ENCODE measurements around the gene RAD51B.

The RAD51B gene

DNA sequence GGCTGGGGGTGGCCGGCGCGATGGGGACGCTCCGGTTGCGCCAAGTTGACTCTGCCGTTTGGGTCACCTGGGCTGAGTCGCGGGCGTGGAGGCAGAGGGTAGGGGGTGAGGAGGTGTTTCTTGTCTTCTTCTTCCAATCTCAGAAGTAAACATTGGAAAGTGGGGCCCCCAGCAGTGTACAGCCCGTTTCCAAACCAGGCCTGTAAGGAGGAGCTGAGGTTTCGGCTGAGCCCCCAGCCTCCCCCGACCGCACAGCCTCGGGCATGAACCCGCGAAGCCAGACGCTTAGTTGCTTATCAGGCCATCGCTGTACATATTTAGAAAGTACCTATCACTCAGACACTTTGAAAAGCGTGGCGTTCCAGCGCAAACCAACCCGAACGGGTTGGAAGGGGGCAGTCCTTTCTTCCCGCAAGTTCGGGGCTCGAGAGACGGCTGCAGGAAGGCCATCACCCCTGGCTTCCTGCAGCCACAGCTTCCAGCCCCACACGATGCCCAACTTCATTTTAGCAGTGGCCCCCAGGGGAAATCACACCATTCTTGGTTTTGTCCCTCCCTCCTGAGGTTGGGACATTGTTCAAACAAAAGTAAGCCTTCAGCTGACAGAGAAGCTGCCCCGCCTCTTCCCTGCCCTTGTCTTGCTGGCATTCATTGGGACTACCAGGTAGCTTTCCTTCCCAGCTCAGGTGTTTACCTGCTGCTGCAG lies 809.2 kb downstream of the RAD51B start:
- DNase-seq (ENCODE audit: low read depth in 2 of 2): no peak

DNA sequence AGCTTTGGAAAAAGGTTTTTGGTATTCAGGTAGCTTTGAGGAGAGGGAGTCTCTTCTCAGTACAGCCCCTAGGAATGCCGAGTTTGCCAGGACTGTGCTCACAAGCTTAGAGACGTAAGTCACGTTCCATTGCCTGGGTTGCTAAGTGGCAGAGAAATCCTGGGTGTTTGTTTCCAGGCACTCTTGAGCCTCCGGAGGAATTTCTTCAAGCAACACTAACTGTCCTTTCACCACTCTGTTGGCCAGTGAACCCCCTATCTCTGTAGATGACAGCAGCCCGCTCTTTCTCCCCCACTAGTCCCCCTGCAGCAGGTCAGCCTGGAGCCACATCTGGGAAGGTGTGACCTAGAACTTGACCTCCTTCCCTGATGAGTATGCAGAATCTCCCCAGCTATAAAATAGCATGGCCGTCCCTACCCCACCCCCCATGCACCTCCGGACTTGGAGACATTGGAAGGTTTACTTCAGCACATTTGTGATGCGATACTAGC lies 810.5 kb downstream of the RAD51B start:
- no peak for DNase-seq (ENCODE audit: low read depth in 2 of 2)

DNA sequence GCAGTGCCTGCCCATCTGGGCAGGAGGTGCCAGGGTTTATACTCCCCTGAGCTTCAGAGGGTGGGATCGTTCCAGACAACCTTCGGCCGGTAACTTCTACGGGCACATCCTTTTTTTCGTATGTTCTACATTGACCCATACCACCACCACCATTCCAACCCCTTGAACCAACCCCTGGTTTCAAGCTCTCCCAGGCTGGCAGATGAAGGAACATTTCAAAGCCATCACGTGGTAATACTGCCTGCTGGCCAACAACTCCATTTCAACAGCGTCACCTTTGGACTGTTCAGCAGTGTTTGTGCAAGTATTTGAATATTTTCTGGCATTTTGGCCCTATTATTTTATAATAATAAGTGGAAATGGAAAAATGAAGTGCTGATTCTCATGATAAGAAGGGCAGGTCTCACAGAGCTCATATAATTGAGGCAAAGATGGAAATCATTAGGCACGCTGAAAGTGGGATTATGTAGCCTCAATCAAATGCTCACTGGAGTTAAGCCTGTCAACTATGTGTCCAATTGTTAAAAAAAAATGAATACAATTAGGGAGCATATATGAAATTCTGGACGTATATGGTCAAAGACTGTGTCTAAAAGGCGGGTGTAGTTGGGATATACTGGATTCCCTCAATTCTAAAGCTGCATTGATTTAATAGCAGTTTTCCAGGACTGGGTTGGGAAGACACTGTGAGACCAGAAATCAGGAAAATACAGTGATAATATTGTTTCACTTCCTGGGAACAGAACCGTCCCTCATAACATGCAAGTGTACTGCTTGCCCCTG lies 811.2 kb downstream of the RAD51B start:
- no peak for DNase-seq (ENCODE audit: low read depth in 2 of 2)

DNA sequence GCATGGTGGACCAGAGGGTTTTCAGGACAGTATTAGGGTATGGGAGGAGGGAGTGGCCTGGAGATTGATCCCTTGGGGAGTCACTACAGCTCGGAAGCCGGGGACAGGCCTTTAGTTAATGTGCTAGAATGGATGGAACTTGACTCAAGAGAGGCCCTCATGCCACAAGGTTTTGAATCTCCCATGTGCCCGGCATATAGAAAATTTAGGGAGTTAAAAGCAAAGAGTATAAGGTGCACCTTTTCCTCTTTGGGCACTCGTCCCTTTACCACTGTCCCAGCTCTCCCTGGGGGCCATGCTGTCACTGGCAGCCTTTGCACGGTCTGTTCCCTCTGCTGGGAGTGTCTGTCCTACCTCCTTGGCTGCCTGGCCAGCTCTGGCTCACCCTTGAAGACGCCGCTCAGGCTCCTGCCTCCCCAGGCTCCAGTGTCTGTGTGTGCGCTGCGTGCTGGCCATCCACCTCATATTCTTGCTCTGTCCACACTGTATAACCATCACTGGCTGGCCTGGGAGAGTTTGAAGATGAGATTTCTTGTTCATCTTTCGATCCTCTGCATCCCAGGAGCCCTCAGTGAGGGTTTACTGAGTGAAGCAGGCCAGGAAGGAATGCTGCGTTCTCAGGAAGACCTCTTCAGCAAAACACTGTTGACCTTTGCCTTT lies 811.9 kb downstream of the RAD51B start:
- DNase-seq (ENCODE audit: low read depth in 2 of 2): no peak

DNA sequence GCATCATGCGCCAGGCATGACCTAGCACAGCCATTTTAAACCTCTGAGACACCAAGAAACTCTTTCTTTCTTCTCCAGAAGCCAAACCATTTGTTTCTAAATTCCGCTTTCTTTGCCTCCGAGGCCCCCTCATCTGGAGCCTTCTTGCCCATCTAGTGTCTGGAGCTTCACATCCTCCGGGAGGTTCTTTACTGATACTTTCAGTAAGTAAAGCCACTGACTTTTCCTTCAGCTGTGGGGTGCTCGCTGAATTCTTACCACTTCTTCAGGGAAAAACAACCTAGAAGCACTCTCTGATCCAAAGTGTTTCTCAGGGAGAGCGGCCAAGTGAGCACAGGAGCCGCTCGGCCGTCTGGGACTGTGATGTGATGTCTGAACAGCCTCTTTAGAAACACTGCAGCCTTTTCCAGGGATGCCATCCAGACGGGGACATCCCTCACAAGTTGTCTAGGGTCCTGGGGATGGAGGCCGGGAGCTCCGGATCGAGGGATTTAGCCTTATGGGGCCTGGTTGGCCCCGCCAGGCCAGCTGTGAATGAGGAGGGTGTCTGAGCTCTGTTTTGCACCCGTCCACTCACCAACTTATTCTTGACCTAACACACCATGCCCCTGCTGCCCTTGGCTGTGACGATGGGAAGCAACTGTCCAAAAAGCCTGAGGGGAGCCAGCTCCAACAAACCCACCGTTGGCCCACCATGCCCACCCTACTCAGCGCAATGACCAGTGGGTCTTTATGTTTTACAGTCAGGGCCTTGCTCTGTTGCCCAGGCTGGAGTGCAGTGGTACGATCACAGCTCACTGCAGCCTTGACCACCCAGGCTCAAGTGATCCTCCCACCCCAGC lies 812.7 kb downstream of the RAD51B start:
- no peak for DNase-seq (ENCODE audit: low read depth in 2 of 2)

DNA sequence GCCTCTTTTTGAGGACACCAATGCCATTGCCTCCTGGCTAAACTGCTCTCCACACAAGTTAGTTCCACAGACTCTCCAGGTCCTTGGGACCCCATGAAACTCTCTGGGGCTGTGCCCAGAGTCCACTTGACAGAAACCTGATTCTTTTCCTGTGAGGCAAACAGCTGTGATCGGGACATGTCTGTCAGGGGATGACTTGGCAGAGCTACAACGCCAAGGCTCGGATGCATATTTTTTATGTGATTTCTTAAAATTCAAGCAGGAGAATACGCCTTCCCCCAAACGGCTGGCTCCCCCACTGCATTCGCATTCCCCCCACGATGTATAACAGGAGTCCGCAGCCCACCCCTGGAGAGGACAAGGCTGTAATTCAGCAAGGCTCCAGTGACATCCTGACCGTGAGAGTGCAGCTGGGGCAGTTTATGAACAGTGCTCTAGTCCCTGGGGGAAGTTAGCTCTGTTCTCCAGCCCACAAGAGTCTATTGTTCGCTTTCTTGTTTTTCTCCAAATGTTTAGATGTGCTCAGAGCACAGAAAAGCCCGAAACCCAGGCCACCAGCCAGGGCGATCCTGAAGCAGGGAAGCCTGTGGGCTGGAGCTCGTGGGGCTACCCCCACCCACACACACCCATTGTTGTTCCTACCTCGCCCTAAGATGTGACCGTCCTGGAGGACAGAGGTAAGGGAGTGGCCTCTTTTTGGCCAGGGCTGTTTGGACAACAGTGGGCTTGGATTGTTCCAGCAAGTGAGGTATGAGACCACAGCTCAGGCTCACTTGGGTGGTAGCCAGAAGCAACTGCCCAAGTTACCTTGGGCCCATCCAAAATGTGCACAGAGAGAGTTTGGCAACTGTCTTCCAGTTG lies 813.8 kb downstream of the RAD51B start:
- DNase-seq (ENCODE audit: low read depth in 2 of 2): no peak

DNA sequence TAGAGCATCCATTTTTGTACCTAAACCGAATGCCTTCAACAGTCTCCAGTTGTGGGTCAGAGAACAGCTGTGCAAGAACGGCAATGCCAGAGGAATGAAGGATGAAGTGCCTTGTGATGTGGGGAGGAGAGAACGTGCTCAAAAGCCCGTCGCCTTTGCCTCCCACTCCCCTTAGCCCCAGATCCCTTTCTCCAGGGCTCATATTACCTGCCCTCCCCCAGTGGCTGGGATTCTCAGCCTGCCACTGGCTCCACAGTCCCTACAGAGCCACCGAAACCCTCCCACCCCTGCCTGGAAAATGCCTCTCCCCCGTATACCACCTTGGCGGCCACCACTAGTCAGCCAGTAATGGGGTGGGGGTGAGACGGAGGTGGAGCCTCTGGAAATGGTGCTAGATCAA lies 814.8 kb downstream of the RAD51B start:
- no peak for DNase-seq (ENCODE audit: low read depth in 2 of 2)

DNA sequence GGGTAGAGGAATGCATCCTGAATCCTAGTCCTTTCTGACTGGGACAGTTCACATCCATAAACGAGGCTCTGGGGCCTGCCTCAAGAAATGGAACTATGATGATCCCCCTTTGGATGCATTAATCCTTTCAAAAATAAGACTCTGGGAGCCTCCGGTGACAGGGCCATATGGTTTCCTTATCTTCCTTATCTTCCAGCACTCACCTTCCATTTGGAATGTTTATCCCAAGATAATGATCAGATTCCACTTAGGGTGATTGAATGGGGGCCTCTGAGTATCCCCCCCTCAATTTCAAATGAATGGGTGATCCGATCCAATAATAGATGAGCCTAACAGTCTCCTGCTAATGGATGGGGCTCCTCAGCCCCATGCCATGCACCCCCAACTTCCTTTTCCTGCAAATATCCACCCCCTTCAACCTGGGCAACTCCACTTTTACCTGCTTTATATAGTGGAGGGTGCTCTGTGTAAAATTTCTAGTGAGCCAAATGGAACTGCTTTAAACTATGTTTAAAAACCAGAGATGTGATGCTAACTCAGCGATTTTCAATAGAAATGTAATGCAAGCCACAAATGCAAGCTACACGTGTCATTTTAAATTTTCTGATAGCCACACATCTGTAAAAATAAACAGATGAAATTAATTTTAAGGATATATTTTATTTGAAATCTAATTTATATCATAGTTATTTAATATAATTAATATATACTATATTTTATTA lies 815.5 kb downstream of the RAD51B start:
- no peak for DNase-seq (ENCODE audit: low read depth in 2 of 2)

DNA sequence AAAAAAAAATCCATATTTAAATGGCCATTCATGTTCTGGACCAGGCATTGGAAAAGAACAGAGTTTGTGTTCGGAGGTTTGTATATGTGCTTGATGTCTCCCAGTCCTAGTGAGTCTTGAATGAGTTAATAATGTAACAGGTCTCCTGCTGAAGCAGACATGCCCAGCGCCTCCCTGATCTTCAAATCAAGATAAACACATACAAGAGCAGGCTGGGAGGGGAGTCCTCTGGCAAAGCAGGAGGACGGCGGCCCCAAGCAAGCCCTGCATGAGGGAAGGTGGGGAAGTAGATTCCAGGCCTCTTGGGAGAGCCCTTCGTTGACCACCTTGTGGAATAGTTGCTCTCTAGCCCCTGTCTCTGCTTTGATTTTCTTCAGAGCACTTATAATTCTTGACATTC lies 817.0 kb downstream of the RAD51B start:
- no peak for DNase-seq (ENCODE audit: low read depth in 2 of 2)

DNA sequence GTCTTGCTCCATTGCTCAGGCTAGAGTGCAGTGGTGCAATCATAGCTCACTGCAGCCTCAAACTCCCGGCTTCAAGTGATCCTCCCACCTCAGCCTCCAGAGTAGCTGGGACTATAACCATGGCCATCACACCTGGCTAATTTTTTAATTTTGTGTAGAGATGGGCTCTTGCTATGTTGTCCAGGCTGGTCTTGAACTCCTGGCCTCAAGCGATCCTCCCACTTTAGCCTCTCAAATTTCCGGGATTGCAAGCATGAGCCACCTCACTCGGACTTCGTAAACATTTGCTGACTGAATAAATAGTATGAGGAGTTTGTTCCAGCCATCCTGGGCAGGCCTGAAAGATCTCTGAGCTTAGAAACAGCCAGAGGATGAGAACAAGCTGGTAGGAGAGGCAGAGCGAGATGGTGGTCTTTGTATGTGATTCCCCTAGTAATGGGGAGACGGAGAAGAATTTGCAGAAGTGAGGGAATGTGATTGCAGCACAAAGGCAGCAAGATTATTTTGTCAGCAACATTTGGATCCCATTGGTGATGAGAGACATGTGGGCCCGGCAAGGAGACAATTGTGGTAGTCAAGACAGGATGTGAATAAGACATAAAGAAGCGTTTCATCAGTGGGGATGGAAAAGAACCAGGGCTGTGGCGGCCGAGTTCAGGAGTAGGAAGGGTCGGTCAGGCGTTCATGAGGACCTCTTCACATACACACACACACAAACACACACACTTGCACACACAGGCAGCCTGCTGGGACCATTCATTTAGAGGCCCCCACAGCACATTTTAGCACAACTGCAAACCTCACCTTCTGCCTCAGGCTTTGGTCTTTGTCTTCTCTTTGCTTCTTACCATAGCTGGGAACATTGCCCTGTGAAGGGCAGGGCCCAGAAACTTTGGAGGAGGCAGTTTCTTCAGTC lies 817.8 kb downstream of the RAD51B start:
- DNase-seq (ENCODE audit: low read depth in 2 of 2): no peak

DNA sequence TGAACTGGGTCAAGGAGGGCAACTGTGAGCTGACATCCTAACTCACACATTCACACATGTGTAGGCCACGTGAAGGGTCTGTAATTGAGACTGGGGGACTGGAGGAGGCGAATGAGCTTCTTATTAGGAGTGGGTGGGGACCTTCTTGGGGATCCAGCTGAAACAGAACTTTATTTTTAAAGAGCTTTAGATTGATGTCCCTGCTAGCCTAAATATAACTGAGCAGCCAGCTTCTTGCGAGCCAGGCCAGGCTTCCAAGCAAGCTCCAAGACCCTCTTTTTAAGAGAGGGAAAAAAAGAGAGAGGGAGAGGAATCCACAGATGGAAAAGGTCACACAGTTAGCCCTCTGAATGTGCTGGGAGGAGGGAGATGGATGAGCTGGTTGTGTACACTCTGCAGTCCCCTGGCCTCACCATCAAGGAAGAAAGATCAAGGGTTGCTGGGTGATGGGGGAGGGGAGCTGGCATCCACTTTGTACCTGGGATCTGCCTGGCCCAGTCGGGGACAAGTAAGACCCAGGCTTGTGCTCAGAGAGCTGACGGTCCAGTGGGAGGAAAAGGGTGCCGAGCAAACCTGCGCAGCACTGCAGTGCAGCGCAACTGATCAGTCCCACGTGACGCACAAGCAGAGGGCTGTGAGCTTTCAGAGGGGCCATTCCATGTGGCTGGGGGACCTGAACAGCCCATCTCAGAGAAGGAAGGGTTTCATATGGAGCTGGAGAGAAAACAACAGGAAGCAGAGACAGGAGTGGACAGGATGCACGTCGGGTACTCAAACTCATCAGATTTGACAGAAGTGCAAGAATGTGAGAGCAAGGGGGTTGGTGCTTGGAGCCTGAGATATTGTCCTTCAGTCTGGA lies 818.8 kb downstream of the RAD51B start:
- no peak for DNase-seq (ENCODE audit: low read depth in 2 of 2)

DNA sequence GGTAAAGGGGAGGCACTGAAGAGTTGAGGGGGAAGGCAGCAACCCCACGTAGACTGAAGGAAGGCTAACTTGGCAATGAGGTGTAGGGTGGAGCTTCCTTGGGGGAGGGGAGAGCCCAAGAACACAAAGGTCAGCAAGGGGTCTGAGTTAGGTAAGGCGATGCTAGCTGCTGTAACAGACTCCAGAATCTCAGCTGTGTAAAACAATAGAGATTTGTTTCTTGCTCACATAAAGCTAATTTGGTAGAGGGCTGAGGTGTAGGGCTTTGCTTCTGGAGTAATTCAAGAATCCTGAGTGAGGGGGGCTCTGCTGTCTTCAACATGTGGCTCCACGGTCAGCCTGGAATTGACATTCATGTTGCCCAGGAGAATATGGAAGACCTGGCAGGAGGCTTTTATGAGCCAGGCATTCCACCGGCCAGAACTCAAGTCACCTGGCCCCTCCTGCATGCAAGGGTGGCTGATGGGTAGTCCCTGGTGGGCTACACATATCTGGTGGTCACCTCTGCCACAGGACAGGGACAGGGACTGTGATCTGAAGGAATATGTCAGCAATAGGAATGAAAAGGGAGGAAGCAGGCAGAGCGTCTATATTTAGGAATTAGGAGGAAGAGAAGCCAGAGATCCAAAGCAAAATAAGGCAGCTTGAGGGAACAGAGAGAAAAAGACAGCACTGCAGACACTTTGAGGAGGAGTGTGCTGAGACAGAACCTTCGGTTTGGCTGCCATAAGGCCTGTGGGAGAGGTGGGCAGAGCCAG lies 819.6 kb downstream of the RAD51B start:
- no peak for DNase-seq (ENCODE audit: low read depth in 2 of 2)

DNA sequence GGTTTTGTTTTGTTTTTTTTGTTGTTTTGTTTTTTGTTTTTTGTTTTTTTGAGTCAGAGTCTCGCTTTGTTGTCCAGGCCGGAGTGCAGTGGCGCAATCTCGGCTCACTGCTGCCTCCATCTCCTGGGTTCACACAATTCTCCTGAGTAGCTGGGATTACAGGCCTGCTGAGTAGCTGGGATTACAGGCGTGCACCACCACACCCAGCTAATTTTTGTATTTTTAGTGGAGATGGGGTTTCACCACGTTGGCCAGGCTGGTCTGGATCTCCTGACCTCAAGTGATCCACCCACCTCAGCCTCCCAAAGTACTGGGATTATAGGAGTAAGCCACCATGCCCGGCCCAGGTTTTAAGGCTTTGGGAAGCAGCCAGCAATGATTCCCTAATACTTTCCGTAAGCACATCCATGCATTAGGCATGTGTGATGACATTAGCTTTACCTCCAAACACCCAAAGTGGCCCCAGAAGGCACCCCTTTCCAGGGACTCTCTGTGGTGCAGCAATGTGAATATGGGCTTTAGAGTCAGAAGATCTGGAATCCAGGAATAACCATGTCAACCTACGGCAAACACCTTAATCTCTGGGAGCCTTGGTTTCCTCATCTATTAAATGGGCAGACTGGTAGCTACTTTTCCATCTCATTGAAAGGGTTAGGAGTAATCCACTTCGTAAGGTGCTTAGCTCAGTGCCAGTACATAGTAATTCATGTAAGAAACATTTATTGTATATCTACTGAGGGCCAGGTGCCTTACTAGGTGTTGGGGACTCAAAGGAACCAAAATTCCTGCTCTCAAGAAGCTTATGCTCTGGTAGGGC lies 820.4 kb downstream of the RAD51B start:
- DNase-seq (ENCODE audit: low read depth in 2 of 2): no peak

DNA sequence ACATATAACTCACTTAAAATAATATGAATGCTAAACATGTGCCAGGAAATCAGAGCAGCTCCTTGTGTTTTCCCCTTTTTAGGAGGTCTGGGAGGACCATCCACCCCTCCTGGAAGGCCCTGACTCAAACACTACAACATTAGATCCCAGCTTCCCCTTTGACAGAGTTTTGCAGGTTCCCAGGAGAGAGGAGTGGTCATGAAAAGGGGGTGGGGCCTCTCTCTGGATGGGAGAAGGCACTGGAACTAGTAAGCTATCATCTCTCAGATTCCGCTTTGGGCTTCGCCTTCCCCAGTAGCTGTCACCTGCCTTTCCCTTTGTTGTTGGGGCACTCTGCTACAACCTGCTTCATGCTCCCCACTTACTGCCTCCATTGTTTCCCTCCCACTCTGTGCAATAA lies 824.1 kb downstream of the RAD51B start:
- no peak for DNase-seq (ENCODE audit: low read depth in 2 of 2)

DNA sequence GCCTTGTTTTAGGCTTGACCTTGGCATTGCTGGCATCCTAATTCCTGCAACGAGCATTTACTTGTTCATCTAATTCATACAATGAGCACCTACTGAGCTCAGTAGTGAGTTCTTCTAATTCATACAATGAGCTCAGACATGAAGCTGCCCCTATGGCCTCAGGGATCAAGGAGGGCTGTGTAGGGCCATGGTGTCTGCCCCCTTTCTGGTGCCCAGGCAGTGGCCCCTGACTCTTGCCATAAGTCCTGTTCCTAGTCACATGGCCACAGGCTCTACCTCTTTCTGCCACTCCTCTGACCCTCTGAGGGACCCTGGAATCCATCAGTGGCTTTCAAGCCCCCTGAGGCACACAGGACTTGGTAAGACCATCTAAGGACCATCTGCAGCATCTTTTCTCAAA lies 824.5 kb downstream of the RAD51B start:
- DNase-seq (ENCODE audit: low read depth in 2 of 2): no peak

DNA sequence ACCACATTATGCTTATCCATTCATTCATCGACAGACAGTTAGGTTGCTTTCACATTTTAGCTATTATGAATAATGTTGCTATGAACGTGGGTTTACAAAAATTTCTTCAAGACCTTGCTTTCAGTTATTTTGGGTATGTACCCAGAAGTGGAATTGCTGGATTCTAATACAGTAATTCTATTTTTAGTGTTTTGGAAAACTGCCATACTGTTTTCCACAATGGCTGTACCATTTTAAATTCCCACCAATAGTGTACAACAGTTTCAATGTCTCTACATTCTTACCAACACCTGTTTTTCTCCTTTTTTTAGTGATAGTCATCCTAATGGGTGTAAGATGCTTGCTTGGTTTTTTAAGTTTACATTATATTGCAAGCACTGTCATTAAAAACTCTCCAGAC lies 825.8 kb downstream of the RAD51B start:
- no peak for DNase-seq (ENCODE audit: low read depth in 2 of 2)

Measured in stimulated activated CD4-positive, alpha-beta T cell treated with anti-CD3 and anti-CD28 coated beads, Interleukin-12 subunit alpha, Interleukin-12 subunit beta, amount 100 ng/mL, for 24 hours (primary cell).